Vagina (tissue), 2 donors: ENCODE measurements around the gene COL25A1.

ENCODE experiments used
- POLR2A ChIP-seq, 2 donors: fragments of 450-650 bp; IDR thresholded peaks; one replicate each; pipeline ENCODE4 v1.6.1; 2017; ENCODE audit warnings: antibody characterized with exemption in 2 of 2, mild to moderate bottlenecking in 2 of 2, moderate library complexity in 2 of 2
- POLR2AphosphoS5 ChIP-seq, 2 donors: sonication (generic); formaldehyde crosslinking; IDR thresholded peaks; one replicate each; pipeline ENCODE4 v1.9.0; 2017; ENCODE audit warnings: antibody characterized with exemption in 2 of 2, mild to moderate bottlenecking in 2 of 2, low read depth in 1 of 2; ENCODE audit not compliant: insufficient read depth in 1 of 2
- TF ChIP-seq, protein P1 (sequence below), 3 experiments: fragments of 450-650 bp in 2 of 3; fragments of 200-600 bp in 1 of 3; sonication (generic) in 1 of 3; IDR thresholded peaks; one replicate each; pipeline ENCODE4 v1.5.1; 2017 to 2019; ENCODE audit warnings: antibody characterized with exemption in 3 of 3, mild to moderate bottlenecking in 2 of 3, moderate library complexity in 2 of 3

DNA sequence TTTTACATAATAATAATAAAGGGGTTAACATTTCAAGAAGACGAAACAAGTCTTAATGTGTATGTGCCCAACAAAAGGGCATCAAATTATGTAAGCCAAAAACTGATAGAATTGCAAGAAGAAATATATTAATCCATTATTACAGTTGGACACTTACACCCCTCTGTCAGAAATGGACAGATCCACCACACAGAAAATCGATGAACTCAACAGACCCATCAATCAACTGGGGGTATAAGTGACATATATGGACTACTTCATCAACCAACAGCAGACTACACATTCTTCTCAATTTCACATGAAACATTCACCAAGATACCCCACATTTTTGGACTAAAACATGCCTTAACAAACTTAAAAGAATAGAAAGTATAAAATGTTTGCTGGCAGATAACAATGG, 183.8 kb downstream of the COL25A1 start:
- no peak for TF ChIP-seq POLR2A (IDR thresholded peaks at IDR 0.05)
- TF ChIP-seq, protein P1, sequence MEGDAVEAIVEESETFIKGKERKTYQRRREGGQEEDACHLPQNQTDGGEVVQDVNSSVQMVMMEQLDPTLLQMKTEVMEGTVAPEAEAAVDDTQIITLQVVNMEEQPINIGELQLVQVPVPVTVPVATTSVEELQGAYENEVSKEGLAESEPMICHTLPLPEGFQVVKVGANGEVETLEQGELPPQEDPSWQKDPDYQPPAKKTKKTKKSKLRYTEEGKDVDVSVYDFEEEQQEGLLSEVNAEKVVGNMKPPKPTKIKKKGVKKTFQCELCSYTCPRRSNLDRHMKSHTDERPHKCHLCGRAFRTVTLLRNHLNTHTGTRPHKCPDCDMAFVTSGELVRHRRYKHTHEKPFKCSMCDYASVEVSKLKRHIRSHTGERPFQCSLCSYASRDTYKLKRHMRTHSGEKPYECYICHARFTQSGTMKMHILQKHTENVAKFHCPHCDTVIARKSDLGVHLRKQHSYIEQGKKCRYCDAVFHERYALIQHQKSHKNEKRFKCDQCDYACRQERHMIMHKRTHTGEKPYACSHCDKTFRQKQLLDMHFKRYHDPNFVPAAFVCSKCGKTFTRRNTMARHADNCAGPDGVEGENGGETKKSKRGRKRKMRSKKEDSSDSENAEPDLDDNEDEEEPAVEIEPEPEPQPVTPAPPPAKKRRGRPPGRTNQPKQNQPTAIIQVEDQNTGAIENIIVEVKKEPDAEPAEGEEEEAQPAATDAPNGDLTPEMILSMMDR (IDR thresholded peaks at IDR 0.05), result no peak
- TF ChIP-seq POLR2AphosphoS5 (IDR thresholded peaks at IDR 0.05; ENCODE audit: insufficient read depth in 1 of 2, low read depth in 1 of 2), result no peak
